Cerebellar nuclear complex (tissue), 1 donor: ENCODE data around the gene GRAMD1C.

ENCODE experiments used
- DNase-seq, 2 experiments: peaks; one replicate each; lab custom pipeline; 2025; lab: John Stamatoyannopoulos, UW

GRAMD1C gene

DNA sequence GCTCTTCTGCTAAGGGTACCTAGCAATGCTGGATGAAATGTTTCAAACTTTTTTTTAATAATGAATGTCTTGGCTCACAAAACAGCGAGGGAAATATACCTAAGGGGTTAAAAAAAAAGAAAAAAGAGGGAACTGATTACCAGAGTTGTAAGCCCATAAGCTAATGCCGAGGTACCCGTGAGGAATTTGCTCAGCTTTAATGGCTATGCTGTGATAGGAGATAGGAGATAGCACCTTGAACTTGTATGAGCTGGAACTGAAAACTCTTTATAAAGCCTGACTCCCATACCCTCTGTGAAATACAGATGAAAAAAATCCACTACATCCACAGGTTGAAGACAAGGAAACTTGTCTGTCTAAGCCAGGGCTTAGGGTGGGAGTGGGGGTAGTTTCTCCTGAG, 13.9 kb downstream of the GRAMD1C start:
- DNase-seq, result no peak

GRCh38 chr3:113867506-113867905, 28.9 kb downstream of the GRAMD1C start:
- no peak for DNase-seq

GRCh38 chr3:113873293-113873692, 34.7 kb downstream of the GRAMD1C start:
- no peak for DNase-seq

GRCh38 chr3:113873814-113874526, 35.4 kb downstream of the GRAMD1C start:
- no peak for DNase-seq

GRCh38 chr3:113878403-113878802, 39.8 kb downstream of the GRAMD1C start:
- no peak for DNase-seq

- DNase-seq, result no peak
Observed at GRCh38 chr3:113885050-113885449, 46.5 kb downstream of the GRAMD1C start.

DNA sequence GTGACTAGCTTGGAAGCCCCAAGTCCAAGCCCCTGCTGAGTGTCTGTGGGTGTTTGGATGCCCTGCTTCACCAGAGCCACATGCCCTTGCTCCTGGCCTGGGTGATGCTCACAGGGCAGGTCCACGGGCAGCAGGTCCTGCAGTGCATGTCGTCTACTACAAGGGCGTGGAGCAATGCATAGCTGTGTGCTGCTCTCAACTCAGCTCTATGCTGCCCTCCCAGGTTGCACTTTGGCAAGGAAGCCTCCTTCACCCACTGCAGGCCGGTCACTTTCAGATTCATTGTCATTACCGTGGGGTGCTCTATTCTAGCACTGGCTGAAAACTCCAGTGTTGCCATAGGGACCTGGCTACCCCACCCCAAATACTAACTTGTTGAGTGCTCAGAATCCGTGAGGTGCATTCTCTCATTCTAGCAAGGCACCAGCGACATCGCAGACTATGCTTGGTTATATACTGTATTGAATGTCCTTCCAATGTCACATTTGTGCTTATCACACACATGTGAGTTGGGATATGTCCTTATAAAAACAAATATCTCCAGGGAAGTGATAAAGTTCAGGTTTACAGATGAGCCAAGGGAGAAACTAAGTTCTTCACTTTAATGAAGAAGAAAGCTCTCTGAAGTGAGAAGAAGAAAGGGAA, 51.8 kb downstream of the GRAMD1C start:
- DNase-seq, result no peak

DNA sequence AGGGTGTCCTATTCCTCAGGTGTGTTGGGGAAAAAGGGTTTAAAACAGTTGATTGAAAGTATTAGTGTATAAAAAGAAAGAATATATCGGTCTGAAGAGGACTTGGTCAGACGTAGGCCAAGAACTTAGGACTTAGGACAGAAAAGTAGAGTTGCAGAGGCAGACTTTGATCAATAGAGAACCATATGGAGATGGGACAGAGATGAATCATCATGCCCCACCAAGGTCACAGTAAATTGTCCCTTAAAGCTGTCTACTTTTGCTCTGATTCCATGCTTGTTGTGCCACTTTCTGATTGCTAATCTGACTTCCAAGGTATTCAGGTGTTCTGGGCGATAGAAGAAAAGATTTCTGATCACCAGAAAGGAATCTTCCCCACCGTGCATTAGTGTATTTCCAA, 56.3 kb downstream of the GRAMD1C start:
- DNase-seq, result no peak

DNA sequence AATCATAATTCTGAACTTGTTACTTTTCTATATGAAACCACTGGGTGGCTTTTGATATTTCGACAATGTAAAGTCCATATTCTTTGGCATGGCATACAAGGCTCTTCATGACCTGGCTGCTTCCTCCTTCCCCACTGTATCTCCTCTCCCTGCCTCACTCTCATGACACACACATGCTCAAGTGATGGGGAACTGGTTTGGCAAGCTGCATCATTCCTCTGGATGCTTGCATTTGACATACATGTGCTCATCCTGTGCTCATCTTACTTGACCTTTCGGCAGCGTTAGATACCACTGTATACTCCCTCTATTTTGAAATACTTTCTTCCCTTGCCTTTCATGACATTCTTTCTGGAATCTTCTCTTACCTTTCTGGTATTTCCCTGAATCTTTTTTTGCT, 57.4 kb downstream of the GRAMD1C start:
- DNase-seq, result no peak

- DNase-seq, result no peak
Observed at GRCh38 chr3:113896930-113897329, 58.3 kb downstream of the GRAMD1C start.

DNA sequence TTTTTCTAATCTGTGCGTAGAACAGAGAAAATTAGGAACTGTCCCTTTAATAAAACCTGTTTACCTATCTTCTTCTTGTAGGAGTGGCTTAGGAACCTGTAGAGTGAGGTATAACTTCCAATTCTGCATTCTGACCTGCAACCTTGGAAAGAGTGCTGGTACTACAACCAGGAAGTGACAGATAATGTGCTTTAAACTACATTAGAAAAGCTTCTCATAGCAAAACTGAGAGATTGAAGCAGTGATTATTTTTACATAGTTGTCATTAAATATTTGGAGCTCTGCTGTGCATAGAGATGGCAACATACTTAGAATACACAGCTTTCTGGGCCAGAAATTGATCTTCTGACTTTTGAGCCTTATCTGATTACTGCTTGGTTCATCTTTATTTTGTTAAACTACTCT, 58.8 kb downstream of the GRAMD1C start:
- DNase-seq, result no peak

GRCh38 chr3:113898892-113899291, 60.3 kb downstream of the GRAMD1C start:
- no peak for DNase-seq

- DNase-seq, result no peak
Observed at GRCh38 chr3:113906568-113907140, 68.1 kb downstream of the GRAMD1C start.

- DNase-seq, result no peak
Observed at GRCh38 chr3:113908133-113908532, 69.5 kb downstream of the GRAMD1C start.

- DNase-seq, result no peak
Observed at GRCh38 chr3:113910966-113911365, 72.4 kb downstream of the GRAMD1C start.

DNA sequence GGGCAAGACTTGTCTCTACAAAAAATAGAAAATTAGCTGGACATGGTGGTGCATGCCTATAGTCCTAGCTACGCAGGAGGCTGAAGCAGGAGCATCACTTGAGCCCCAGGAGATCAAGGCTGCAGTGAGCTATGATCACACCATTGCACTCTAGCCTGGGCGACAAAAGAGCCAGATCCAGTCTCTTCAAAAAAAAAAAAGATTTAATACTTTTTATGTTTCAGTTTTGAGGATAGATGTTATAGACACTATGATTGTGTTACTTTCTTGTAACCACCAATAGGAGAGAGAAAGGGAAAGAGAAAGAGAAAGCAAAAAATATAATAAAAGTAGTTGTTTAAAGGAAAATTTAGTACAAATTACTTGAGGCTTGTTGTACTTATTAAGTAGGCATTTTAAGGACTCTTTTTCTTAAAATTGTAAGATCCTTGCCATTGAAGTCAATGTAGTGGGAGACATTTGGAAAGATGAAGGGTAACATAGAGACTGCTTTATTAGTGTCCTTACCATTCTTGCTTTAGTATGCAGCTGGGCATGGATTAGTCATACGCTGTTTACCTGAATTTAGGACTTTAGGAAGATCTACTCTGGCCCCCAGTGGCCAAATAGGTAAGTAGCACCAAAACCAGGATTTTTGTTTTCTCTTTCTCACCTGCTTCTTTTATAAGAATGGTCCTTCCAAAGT, 74.1 kb downstream of the GRAMD1C start:
- no peak for DNase-seq

DNA sequence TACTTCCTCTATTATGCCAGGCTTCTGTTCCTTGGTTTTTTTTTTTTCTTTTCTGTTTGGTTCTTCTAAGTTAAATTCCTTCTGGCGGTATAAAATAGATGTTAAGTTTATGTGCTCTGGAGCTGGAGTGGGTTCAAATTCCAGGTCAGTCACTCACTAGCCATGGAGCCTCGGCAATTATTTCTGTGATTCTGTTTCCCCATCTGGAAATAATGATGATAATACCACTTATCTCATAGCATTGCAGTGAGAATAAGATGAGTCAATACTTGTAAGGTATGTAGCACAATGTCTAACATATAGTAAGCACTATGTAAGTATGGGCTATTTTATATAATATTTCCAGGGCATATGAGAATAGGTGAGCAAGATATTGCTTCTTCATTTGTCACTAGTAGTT, 76.1 kb downstream of the GRAMD1C start:
- DNase-seq, result no peak

GRCh38 chr3:113927556-113927955, 89.0 kb downstream of the GRAMD1C start:
- no peak for DNase-seq

- DNase-seq, result no peak
Observed at GRCh38 chr3:113946831-113947230, 108.2 kb downstream of the GRAMD1C start.

- peak in 1 of 2 experiments; percentile 8 for DNase-seq
Observed at GRCh38 chr3:113947372-113948014, 108.9 kb downstream of the GRAMD1C start, which contains the start of gene ZDHHC23. TSS of gene ZDHHC23 (plus strand) at chr3:113948013. CDS start at chr3:113948803, 790 bp downstream.

DNA sequence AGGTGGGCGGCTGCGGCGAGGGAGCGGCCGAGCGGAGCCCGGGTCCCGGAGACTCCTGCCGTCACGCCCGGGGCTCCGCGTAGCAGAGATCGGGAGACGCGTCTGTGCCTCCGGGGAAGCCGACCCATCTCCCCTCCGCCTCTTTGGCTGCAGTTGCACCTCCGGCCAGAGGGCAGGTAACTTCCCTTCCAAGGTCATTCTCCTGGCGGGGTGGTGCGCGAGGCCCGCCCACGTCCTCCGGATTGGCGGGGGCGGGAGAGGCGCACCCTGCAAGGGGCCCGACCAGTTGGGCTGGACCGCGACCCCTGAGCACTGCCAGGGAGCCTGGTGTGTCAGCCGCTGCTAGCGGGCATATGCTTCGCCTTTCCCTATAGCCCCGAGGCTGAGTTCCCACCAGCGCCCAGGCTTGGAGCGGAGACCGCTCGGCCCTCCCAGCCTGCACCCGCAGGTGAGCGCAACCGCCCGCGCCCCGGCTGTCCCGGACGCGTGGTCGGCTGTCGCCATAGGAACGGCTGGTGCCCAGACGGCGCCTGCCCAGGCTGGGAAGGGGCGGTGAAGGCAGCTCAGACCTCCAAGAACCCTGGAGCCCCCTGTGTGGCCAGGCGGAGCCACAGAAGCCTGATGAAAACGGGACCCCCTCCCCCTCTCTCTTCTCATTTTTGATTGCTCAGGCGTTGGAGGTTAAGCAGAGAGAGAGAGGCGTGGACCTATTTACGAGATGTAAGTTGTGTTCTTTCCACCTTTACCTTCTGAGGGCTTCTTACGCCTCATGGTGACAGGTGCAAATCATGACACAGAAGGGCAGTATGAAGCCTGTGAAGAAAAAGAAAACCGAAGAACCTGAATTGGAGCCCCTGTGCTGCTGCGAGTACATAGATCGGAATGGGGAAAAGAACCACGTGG, 109.7 kb downstream of the GRAMD1C start:
- peak in 1 of 2 experiments; percentile 6 for DNase-seq
